Hypothalamus (tissue), 51 donors: Measurements from ENCODE around the gene LINGO1.

Experiments
- DNase-seq, 51 donors: peaks; one replicate each; lab custom pipeline; 2025; lab: John Stamatoyannopoulos, UW

Gene LINGO1, protein sequence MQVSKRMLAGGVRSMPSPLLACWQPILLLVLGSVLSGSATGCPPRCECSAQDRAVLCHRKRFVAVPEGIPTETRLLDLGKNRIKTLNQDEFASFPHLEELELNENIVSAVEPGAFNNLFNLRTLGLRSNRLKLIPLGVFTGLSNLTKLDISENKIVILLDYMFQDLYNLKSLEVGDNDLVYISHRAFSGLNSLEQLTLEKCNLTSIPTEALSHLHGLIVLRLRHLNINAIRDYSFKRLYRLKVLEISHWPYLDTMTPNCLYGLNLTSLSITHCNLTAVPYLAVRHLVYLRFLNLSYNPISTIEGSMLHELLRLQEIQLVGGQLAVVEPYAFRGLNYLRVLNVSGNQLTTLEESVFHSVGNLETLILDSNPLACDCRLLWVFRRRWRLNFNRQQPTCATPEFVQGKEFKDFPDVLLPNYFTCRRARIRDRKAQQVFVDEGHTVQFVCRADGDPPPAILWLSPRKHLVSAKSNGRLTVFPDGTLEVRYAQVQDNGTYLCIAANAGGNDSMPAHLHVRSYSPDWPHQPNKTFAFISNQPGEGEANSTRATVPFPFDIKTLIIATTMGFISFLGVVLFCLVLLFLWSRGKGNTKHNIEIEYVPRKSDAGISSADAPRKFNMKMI

DNA sequence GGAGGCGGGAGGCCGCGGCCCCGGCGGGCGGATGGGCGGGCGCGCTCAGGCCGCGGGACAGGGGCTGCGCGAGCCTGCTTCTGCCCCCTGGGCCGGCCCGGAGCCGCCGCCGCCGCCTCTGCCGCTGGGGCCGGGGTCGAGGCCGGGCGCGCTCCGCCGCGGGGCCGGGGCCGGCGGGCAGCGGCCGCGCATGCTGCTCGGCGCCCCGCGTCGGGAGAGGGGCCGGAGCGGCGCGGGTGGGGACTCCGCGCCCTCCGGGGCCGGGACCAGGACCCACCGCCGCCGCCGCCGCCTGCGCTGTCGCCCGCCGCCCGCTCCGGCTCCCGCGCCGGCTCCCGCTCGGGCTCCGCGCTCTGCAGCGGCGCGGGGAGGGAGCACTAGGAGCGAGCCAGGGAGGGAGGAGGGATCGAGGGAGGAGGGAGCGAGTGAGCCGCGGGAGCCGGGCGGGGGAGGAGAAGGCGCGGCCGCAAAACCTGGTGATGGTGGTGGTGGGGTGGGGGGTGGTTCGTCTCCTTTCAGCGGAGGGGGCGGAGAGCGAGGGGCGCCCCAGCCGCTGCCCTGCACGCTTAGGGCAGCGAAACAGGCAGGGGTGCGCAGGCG, at the start of gene LINGO1:
TSS of gene LINGO1 (minus strand) at position 379 of the 600 bp plus-strand sequence. CDS start 597 bp downstream, outside the sequence.
- peak in 31 of 51 donors; percentile 11 to 70 (median 44) for DNase-seq

DNA sequence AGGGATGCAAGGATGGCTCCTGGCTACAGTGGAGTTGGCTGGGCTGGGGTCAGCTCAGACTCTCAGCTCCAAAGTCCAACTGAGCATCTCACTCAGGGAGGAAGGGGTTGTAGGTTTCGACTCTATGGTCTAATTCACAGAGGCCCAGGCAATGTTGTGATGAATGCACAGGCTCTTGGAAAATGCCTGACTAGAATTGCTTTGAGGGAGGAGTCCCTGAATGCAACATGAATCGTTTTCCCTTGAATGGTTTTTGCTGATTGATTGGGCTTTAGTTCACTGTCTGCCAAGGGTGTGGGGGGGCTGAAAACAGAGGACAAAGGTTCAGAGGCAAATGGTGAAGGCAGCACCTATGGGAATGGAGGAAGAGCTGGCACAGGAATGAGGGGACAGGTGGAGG, 48.6 kb upstream of the LINGO1 start:
- DNase-seq, result no peak

DNA sequence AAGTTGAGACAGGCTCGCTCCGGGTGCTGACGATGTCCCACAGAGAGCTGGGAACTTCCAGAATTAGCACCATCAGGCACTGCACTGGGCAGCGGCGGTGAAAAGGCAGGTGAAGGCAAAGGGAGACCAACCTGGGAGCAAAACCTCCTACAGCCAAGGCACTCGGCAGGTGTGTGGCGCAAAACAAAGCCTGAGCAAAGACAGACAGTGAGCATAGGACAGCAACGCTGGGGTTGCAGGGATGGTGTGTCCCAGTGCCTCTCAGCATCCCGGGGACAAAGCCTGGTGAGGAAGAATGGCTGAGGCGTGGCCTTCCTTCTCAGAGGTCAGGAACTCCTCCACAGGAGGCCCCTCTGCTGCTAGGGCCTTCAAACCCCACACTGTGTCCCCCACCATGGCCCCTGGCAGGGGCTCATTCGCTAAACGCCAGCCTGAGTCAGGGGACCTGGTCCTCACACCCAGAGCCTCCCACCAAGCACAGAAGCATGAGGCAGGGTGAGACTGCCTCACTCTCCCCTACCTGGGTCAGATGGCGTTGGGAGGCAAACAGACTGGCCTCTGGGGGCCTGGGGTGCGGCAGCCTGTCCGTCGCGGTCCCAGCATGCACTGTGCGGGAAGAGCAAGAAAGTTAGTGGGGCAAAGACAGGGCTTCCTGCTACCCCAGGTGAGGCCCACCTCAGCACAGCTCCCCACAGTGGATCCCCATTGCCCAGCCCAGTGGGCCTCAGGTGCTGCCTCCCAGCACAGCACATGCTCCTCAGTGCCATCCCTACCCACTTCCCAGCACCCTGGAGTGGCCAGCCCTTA, 44.1 kb upstream of the LINGO1 start:
- no peak for DNase-seq

DNA sequence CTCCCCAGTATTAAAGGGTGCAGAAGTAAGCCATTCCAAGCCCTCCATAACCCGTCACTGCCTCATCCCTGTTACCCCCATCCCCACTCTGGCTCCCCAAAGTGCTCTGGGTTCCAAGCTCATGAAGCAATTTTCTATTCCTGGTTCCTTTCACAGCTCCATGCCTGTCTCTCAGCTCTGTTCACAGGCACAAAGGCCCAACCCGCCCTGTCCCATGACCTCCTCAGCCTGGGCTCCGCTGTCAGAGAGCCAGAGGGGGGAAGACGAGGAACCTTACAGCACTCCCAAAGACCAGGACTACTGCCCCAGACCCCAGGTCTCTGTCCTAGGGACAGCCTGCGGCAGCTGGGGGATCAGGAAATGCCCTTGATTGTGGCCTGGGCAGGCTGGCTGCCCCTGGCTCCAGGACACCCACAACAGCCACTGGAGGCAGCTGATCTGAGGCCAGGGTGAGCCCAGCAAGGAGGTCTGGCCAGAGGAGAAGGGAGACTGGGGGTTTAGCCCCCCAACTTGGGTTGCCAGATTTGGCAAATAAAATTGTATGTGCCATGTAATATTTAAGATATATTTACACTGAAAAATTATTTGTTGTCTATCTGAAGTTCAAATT, 43.2 kb upstream of the LINGO1 start:
- DNase-seq, result no peak

DNA sequence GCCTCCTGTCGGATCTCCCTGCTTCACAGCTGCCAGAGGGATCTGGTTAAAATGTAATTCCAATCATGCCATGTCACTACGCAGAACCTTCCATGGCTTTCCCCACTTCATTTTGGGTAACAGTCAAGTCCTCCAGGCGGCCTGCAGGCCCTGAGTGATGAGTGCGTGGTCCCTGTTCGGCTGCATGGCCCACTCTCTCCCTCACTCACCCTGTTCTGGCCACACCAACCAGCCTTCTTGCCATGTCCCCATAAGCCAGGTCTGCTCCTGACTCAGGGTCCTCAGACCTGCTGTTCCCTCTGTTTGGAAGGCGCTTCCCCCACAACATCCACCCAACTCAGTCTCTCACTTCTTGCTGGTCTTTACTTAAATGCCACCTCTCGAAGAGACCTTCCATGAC, 41.6 kb upstream of the LINGO1 start:
- DNase-seq, result no peak

DNA sequence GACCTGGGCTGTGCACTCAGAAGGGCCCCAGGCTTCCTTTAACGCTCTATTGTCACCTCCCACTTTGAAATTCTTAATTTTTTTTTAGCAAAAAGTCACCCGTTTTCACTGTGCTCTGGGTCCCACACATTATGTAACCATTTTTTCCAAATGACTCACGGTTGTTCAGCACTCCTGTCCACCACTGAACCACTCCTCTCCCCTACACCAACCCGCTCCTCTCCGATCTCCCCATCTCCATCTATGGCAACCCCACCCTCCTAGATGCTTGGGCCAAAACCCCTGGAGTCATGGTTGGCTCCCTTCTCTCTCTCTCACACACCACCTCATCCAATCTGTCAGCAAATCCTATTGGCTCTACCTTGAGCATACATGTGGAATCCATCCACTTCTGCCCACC, 41.2 kb upstream of the LINGO1 start:
- DNase-seq, result no peak

DNA sequence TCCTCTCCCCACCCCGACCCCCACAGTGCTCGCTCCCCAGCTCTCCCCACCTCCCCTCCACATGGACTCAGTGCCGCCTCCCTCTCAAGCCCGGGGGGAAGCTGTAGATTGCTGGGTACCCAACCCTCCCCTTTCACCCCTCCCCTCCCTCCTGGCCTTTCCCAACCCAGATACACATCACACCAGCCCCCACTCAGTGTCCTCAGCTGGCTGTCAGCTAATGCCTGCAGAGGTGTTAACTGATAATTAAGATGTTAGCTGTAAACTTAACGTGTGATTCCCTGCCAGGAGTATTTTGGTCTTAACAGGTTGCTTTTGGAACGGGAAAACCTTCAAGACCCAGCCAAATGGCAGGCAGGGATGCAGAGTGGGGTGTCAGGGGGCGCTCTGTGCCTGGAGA, 39.4 kb upstream of the LINGO1 start:
- no peak for DNase-seq

DNA sequence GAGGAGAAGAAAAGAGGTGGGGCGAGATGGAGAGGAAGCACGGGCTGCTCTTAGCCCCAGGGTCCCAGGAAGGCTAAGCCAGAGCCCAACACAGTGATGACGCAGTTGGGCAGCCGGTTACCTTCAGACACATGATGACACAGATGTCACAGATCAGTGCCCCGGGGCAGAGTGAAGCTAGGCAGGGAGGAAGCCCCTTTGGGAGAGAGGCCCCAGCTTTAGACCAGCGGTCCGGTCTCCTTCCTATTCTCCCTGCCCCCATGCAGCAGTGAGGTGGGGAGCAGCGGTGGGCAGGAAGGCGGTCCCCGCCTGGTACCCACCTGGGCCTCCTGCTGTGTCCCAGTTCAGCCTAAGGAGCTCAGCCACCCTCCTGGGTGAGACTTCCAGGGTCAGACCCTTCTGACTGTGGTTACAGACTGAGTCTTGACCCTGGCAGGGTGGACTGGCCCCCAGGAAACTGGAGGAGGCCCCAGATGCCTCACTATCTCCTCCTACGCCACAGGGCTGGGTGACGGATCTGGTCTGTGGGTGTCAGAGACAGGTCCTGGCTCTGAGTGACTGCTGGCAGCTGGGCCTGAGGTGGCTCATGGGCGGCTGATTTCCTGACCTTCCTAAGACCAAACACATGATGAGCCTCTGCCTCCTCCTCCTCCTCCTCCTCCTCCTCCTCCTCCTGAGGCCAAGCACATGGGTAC, 38.8 kb upstream of the LINGO1 start:
- DNase-seq, result no peak

DNA sequence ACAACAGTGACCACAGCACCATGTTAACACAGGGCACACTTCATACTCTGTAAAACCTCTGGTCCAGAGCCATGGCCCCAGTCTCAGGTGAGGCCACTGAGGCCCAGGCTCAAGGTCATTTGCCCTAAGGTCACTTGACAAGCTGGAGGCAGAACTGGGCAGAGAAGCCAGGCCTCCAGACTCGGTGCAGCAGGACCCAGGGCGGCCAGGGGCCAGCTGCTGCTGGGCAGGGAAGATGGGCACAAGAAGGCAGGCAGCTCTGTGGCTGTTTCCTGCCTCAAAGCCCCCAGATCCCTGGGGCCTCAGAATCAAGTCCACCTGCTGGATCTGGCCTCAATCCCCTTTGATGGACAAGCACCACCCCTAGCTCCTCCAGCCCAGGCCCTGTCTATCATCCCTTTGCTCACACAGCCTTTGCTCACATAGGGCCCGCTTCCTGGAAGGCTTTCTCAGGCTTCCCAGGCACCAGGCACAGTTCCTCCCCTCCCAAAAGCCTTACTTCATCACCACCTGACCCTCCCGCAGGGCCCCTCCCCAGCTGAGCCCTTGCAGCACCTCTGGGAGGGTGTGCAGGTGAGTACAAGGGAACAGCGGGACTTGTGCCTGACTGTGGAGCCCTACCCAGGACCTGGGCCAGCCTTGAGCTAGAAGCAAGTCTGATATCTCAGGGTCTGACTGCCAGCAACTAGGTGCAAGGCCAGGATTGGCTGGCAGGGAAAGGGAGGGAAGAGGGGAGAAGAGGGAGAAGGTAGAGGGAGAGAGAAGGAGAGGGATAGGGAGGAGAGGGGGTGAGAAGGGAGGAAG, 38.0 kb upstream of the LINGO1 start:
- DNase-seq, result no peak

DNA sequence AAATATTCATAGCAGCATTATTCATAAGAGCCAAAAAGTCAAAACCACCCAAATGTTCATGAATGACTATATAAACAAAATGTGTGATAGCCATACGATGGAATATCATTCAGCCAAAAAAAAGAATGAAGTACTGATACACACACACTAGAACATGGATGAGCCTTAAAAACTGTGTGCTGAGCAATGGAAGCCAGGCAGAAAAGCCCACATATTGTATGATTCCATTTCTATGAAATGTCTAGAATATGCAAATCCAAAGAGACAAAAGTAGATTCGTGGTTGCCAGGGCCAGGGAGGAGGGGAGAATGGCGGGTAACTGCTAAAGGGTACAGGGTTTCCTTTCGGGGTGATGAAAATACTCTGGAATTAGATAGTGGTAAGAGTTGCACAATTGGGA, 37.2 kb upstream of the LINGO1 start:
- no peak for DNase-seq

DNA sequence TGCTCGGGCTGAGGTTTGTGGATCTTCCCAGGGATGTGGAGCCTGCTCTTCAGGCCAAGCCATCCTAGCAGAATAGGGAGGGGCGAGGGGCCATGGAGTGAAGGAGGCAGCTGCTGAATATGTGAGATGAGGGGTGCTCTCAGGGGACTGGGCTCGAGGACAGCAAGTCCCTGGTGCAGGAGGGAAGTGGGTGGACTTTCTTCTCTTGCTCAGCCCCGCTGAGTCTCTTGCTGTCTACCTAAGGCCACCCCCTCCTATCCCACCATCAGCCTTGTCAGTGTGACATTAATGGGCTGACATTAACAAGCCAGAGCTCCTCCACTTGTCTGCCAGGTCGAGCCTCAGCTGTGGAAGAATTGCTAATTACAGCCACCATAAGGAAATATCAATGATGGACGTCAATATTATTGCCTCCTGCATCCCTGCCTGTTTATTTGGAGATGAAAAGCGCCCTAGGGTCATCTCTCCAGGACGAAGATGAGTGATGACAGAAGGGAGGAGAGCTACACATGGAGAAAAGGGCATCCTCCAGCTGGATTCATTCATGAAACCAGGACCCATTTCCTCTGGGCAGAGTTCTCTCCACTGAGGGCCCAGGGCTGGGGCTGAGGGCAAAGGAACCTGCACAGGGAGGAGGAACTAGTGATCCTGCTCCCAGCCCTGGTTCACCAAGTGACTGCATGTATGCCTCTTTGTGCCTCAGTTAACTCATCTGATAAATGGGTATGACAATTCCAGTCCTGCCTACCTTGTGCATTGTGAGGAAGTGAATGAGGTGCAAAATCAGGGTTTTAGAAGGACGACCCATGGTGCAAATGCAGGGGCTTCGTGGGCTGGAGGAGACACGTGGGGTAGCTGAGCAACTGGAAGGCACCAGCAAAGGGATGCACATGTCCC, 34.9 kb upstream of the LINGO1 start:
- DNase-seq, result peak in 1 of 51 donors; percentile 20

DNA sequence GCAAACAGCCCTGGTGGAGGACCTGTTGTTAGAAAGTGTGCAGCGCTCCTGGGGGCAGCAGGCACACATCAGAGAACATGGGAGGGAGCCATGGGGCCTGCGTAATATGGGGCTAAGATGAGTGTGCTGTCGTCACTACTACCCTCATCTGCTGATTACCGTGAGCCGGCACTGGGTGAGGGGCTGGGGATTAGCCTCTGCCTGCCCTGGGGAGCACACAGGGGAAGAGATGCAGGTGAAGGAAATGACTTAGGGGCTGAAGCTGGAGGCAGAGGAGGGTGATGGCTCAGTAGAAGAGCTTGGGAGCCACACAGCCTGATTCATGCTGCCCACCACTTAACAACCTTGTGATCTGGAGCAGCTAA, 33.6 kb upstream of the LINGO1 start:
- DNase-seq, result no peak

DNA sequence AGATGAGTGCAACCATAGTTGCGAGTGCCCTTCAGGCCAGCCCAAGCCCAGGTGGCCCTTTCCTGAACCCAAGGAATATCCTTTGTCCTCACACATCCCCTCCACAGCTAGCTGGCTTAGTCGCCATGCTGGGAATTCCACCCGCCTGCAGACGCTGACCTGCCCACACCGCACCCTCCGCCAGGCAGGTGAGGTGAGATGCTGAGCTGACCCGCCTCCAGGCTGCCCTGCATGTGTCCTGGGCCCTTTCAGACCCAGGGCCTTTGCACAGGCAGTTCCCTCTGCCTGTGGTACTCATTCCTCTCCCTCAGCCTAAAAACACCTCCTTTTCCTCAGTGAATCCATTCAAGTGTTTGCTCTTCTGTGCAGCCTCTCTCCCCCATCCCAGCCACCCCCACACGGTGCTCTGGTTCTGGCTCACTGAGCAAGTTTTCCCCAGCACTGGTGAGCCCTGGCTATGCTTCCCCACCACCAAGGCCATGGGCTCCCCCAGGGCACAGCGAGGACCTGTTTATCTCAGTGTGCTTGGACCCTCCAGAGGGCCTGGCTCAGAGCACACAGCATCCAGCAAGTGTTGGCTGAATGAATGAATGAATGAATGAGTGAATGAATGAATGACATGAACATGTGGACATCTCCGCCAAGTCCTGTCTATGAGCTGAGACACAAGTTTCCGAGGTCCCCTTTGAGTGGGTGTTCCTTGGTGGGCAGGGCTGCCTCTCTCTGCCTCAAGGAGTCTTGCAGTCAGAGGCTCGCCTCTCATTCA, 33.0 kb upstream of the LINGO1 start:
- DNase-seq, result no peak

DNA sequence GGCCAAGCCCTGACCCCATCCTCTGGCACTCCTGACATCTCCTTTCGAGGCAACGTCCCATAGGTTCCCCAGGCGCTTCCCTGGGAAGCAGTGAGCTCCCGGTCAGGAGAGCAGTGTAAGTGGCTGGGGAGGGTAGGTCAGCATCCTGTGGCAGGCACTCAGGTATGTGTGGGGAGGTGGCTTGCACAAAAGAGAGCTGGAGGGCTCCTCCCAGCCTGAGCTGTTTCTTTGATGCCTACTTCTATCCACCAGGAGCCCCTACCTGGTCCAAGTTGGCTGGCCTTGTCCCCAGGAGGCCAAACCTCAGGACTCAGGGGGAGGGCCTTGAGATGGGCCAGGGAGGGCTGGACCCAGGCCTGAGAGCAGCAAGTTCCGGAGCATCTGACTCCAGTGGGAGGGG, 31.7 kb upstream of the LINGO1 start:
- no peak for DNase-seq

DNA sequence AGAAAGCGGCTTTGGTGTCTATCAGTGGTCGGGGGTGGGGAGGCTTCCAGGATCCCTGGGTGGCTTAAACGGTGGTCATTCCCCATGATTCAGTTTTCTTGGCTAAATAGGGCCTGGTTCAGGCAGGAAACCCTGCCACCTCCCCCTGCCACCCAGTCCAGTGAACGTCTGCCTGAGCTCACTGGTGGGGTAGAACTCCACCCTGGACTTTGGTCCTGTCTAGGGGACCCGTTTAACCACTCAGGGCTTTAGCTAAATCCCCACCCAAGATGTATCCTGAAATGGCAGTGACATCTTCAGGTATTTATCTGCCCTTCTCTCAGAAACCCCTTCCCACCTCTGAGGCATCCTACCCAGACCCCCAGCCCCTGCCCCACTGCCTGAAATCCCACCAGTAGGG, 30.5 kb upstream of the LINGO1 start:
- no peak for DNase-seq

DNA sequence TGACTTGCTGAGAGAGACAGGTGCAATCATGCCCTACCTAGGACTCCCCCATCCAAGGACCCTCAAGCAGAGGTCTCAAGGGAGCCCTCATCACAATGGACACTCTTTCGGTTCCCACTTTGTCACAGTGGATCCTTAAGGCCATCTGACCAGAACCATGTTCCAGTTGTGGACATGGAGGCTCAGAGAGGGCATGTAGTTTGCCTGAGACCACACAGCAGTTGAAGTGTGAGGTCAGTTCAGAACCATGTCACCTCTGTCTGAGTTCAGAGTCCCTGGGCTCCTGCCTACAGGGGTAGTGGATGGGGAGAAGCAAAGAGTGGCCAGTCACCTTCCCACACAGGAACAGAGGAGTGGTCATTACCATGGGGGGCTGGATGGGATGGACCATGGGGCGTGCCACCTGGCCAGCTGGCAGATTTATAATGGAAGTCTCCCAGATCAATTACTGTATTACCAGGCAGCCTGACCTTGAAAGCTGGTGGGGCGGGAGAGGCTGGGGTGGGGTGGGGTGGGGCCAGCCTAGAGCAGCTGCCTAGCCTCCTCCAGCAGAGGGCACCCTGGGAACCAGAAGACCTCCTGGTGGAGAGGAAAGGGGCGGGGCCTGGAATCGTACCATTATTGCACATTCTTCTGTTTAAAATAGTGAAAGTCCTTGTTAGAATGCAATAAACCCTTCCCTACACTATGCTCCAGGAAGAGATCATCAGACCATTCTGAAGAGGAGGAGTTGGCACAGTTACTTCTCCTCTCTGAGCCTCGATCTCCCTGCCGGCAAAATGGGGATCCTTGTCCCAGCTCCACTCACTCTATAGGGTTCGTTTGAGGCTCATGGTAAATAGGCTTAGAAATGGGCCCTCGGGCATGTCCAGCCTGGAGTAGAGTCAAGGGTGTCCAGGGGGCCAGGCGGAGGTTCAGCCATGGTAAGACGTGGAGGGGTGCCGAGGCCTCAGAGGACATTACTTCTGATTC, 26.9 kb upstream of the LINGO1 start:
- DNase-seq, result peak in 14 of 51 donors; percentile 4 to 38 (median 19)
